Medulla oblongata (tissue), 1 donor: ENCODE results near the gene YKT6.

Experiments used
- DNase-seq: peaks from one replicate; pipeline ENCODE4 v3.0.0-alpha.2; 2015; ENCODE audit errors: extremely low spot score

The YKT6 gene

GRCh38 chr7:44232901-44233715 lies 32.3 kb downstream of the YKT6 start:
- DNase-seq = no peak

- no peak for DNase-seq
Measured at GRCh38 chr7:44235066-44235465, 34.3 kb downstream of the YKT6 start.

GRCh38 chr7:44235582-44236332 lies 35.0 kb downstream of the YKT6 start:
- peak; percentile 62 for DNase-seq

GRCh38 chr7:44236333-44236728 lies 35.6 kb downstream of the YKT6 start:
- no peak for DNase-seq

- DNase-seq = no peak
Measured at GRCh38 chr7:44237696-44238095, 36.9 kb downstream of the YKT6 start.

- DNase-seq = no peak
Measured at GRCh38 chr7:44238116-44238695, 37.4 kb downstream of the YKT6 start.

GRCh38 chr7:44239361-44239760 lies 38.6 kb downstream of the YKT6 start:
- DNase-seq = no peak

GRCh38 chr7:44240376-44240775 lies 39.6 kb downstream of the YKT6 start:
- no peak for DNase-seq

- peak; percentile 89 for DNase-seq
Measured at GRCh38 chr7:44240983-44241510, 40.3 kb downstream of the YKT6 start.

- DNase-seq = no peak
Measured at GRCh38 chr7:44242091-44242490, 41.3 kb downstream of the YKT6 start.

GRCh38 chr7:44244282-44244681 lies 43.5 kb downstream of the YKT6 start:
- no peak for DNase-seq

- no peak for DNase-seq
Measured at GRCh38 chr7:44246396-44247113, 45.8 kb downstream of the YKT6 start.

- DNase-seq = no peak
Measured at GRCh38 chr7:44247868-44248651, 47.3 kb downstream of the YKT6 start.

- DNase-seq = no peak
Measured at GRCh38 chr7:44249639-44250234, 49.0 kb downstream of the YKT6 start.

GRCh38 chr7:44251269-44251668 lies 50.5 kb downstream of the YKT6 start:
- DNase-seq = no peak

- DNase-seq = no peak
Measured at GRCh38 chr7:44251881-44252280, 51.1 kb downstream of the YKT6 start.

- DNase-seq = no peak
Measured at GRCh38 chr7:44256459-44256858, 55.7 kb downstream of the YKT6 start.

- no peak for DNase-seq
Measured at GRCh38 chr7:44257213-44257612, 56.4 kb downstream of the YKT6 start.

- DNase-seq = peak; percentile 47
Measured at GRCh38 chr7:44257618-44258422, 57.0 kb downstream of the YKT6 start.

- DNase-seq = no peak
Measured at GRCh38 chr7:44258423-44258760, 57.6 kb downstream of the YKT6 start.
